ENCODE results near the gene SLC17A7.

DNA sequence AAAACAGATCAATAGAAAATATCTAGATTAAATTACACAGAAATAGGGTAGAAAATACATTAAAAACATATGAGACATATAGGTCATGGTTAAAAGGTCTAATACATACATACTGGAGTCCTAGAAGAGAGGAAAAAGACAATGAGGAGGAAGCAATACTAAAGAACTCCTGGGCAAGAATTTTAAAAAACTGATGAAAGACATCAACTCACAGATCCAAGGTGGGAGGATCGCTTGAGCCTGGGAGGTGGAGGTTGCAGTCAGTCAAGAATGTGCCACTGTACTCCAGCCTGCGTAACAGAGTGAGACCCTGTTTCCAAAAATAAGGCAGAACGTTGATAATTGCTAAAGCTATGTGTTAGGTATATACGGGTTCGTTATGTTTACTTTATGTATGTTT is 58.7 kb downstream of the SLC17A7 start:
- TF ChIP-seq, protein P1, sequence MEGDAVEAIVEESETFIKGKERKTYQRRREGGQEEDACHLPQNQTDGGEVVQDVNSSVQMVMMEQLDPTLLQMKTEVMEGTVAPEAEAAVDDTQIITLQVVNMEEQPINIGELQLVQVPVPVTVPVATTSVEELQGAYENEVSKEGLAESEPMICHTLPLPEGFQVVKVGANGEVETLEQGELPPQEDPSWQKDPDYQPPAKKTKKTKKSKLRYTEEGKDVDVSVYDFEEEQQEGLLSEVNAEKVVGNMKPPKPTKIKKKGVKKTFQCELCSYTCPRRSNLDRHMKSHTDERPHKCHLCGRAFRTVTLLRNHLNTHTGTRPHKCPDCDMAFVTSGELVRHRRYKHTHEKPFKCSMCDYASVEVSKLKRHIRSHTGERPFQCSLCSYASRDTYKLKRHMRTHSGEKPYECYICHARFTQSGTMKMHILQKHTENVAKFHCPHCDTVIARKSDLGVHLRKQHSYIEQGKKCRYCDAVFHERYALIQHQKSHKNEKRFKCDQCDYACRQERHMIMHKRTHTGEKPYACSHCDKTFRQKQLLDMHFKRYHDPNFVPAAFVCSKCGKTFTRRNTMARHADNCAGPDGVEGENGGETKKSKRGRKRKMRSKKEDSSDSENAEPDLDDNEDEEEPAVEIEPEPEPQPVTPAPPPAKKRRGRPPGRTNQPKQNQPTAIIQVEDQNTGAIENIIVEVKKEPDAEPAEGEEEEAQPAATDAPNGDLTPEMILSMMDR (IDR thresholded peaks at IDR 0.05; ENCODE audit: extremely low read depth in 1 of 2, insufficient read depth in 1 of 2, low read depth in 1 of 2, low read length in 2 of 2), result no peak
- TF ChIP-seq, protein P2, sequence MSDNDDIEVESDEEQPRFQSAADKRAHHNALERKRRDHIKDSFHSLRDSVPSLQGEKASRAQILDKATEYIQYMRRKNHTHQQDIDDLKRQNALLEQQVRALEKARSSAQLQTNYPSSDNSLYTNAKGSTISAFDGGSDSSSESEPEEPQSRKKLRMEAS (IDR thresholded peaks at IDR 0.05; ENCODE audit: insufficient read depth, insufficient read length), result no peak
- TF ChIP-seq POLR2A (IDR thresholded peaks at IDR 0.05; ENCODE audit: low read depth, low read length), result no peak
- TF ChIP-seq POLR2AphosphoS5 (IDR thresholded peaks at IDR 0.05; ENCODE audit: insufficient read depth, low read depth, low read length), result no peak
